Inferior parietal cortex (tissue), 1 donor: Measurements from ENCODE around the gene FGF14.

ENCODE experiments used
- DNase-seq: peaks from one replicate; pipeline ENCODE4 v3.0.0-alpha.2; 2016; ENCODE audit errors: extremely low spot score

Gene FGF14

GRCh38 chr13:102310691-102311418 lies 91.0 kb downstream of the FGF14 start:
- DNase-seq: no peak

- peak; percentile 63 for DNase-seq
These were observed 92.7 kb downstream of the FGF14 start for GRCh38 chr13:102309110-102309509.

GRCh38 chr13:102302534-102302933 lies 99.3 kb downstream of the FGF14 start:
- DNase-seq: no peak

- DNase-seq: no peak
These were observed 101.5 kb downstream of the FGF14 start for GRCh38 chr13:102300379-102300778.

- no peak for DNase-seq
These were observed 102.5 kb downstream of the FGF14 start for GRCh38 chr13:102299366-102299765.

GRCh38 chr13:102298051-102298450 lies 103.8 kb downstream of the FGF14 start:
- no peak for DNase-seq

GRCh38 chr13:102295316-102296048 lies 106.4 kb downstream of the FGF14 start:
- no peak for DNase-seq

- DNase-seq: no peak
These were observed 107.3 kb downstream of the FGF14 start for GRCh38 chr13:102294407-102295018.

GRCh38 chr13:102293723-102294122 lies 108.1 kb downstream of the FGF14 start:
- DNase-seq: no peak

- no peak for DNase-seq
These were observed 110.1 kb downstream of the FGF14 start for GRCh38 chr13:102291587-102292218.

GRCh38 chr13:102289606-102290005 lies 112.2 kb downstream of the FGF14 start:
- DNase-seq: no peak

- no peak for DNase-seq
These were observed 115.5 kb downstream of the FGF14 start for GRCh38 chr13:102286326-102286725.

- DNase-seq: no peak
These were observed 121.5 kb downstream of the FGF14 start for GRCh38 chr13:102280366-102280765.

- DNase-seq: no peak
These were observed 124.6 kb downstream of the FGF14 start for GRCh38 chr13:102277286-102277685.

GRCh38 chr13:102276404-102276803 lies 125.4 kb downstream of the FGF14 start:
- no peak for DNase-seq

- DNase-seq: no peak
These were observed 125.9 kb downstream of the FGF14 start for GRCh38 chr13:102275969-102276368.

- DNase-seq: no peak
These were observed 128.7 kb downstream of the FGF14 start for GRCh38 chr13:102273111-102273510.

GRCh38 chr13:102267191-102267590 lies 134.7 kb downstream of the FGF14 start:
- no peak for DNase-seq

- no peak for DNase-seq
These were observed 140.0 kb downstream of the FGF14 start for GRCh38 chr13:102261809-102262208.

- no peak for DNase-seq
These were observed 140.5 kb downstream of the FGF14 start for GRCh38 chr13:102261316-102261715.

GRCh38 chr13:102260256-102260655 lies 141.6 kb downstream of the FGF14 start:
- DNase-seq: no peak

GRCh38 chr13:102255409-102255808 lies 146.4 kb downstream of the FGF14 start:
- DNase-seq: no peak
